WTC11 (cell line): Measurements from ENCODE around the gene MAPT. TPM values are rescaled to one million over a fixed set of nuclear protein-coding genes. Genes with fewer than 3 reads are reported as not detected.
A peak's percentile ranks its signal among the peaks of the same experiment; 100 is the strongest.

Experiments
- ATAC-seq: fragments of 200-7000 bp; cut with Tn5 transposase; 2 replicates; pipeline ENCODE4 v1.10.0; 2021; ENCODE audit warnings: mild to moderate bottlenecking, moderate library complexity
- CTCF ChIA-PET: fragments of 300-600 bp; sonication (Branson Sonifier 250); formaldehyde crosslinking; loops from one replicate; lab custom pipeline; 2021; ENCODE audit warnings: antibody characterized with exemption; lab: Charles Lee
- POLR2A ChIA-PET: fragments of 350-600 bp; sonication (Branson Sonifier 250); formaldehyde crosslinking; loops from one replicate; lab custom pipeline; 2021; ENCODE audit warnings: antibody characterized with exemption; lab: Charles Lee
- DNase-seq: peaks from one replicate; pipeline ENCODE4 v3.0.0; 2021; ENCODE audit warnings: low spot score
- H3K27ac Mint-ChIP-seq: 2 replicates; pipeline ENCODE4 v1.8.0; 2021; ENCODE audit warnings: mixed read lengths
- H3K27me3 Mint-ChIP-seq: 2 replicates; pipeline ENCODE4 v1.8.0; 2021; ENCODE audit warnings: low read depth, mild to moderate bottlenecking, moderate library complexity, mixed read lengths
- H3K36me3 Mint-ChIP-seq: 2 replicates; pipeline ENCODE4 v1.8.0; 2021; ENCODE audit warnings: mixed read lengths
- H3K4me1 Mint-ChIP-seq: 2 replicates; pipeline ENCODE4 v1.8.0; 2022; ENCODE audit warnings: mixed read lengths
- H3K4me3 Mint-ChIP-seq: 2 replicates; pipeline ENCODE4 v1.8.0; 2021; ENCODE audit warnings: mild to moderate bottlenecking, moderate library complexity, mixed read lengths
- H3K9me3 Mint-ChIP-seq: 2 replicates; pipeline ENCODE4 v1.8.0; 2021; ENCODE audit warnings: mixed read lengths
- ARID4B ChIP-seq: sonication (generic); formaldehyde crosslinking; IDR thresholded peaks from 2 replicates; pipeline ENCODE4 v1.8.0; 2023; ENCODE audit warnings: missing genetic modification reagents, mild to moderate bottlenecking, borderline replicate concordance
- ATF1 ChIP-seq: sonication (generic); formaldehyde crosslinking; IDR thresholded peaks from 2 replicates; pipeline ENCODE4 v1.8.1; 2023; ENCODE audit warnings: mild to moderate bottlenecking, moderate library complexity, missing genetic modification reagents
- ATF6 ChIP-seq: sonication (generic); formaldehyde crosslinking; IDR thresholded peaks from 2 replicates; pipeline ENCODE4 v1.8.1; 2023; ENCODE audit warnings: mild to moderate bottlenecking, missing genetic modification reagents
- CREM ChIP-seq: sonication (generic); formaldehyde crosslinking; IDR thresholded peaks from 2 replicates; pipeline ENCODE4 v1.8.1; 2022; ENCODE audit warnings: mild to moderate bottlenecking, missing genetic modification reagents, moderate library complexity
- E2F1 ChIP-seq: sonication (generic); formaldehyde crosslinking; IDR thresholded peaks from 2 replicates; pipeline ENCODE4 v1.8.0; 2022; ENCODE audit warnings: mild to moderate bottlenecking, missing genetic modification reagents
- ETV6 ChIP-seq: sonication (generic); formaldehyde crosslinking; IDR thresholded peaks from 2 replicates; pipeline ENCODE4 v1.8.1; 2022; ENCODE audit warnings: mild to moderate bottlenecking, missing genetic modification reagents
- GABPB1 ChIP-seq: sonication (generic); formaldehyde crosslinking; IDR thresholded peaks from 2 replicates; pipeline ENCODE4 v1.8.1; 2023; ENCODE audit warnings: mild to moderate bottlenecking, missing genetic modification reagents
- IRF2 ChIP-seq: sonication (generic); formaldehyde crosslinking; IDR thresholded peaks from 2 replicates; pipeline ENCODE4 v1.8.0; 2022; ENCODE audit warnings: low read depth, missing genetic modification reagents, borderline replicate concordance
- JUN ChIP-seq: sonication (generic); formaldehyde crosslinking; IDR thresholded peaks from 2 replicates; pipeline ENCODE4 v1.8.0; 2023; ENCODE audit warnings: mild to moderate bottlenecking, missing genetic modification reagents
- KAT7 ChIP-seq: sonication (generic); formaldehyde crosslinking; IDR thresholded peaks from 2 replicates; pipeline ENCODE4 v1.8.1; 2023; ENCODE audit warnings: missing genetic modification reagents, mild to moderate bottlenecking, borderline replicate concordance
- MLX ChIP-seq: sonication (generic); formaldehyde crosslinking; IDR thresholded peaks from 2 replicates; pipeline ENCODE4 v1.8.1; 2023; ENCODE audit warnings: mild to moderate bottlenecking, missing genetic modification reagents, moderate library complexity
- MXD4 ChIP-seq: fragments of 250-450 bp; sonication (Bioruptor Pico); IDR thresholded peaks from 2 replicates; pipeline ENCODE4 v1.8.0; 2021; ENCODE audit warnings: mild to moderate bottlenecking, moderate library complexity, borderline replicate concordance
- PREB ChIP-seq: sonication (generic); formaldehyde crosslinking; IDR thresholded peaks from 2 replicates; pipeline ENCODE4 v1.8.1; 2022; ENCODE audit warnings: mild to moderate bottlenecking, missing genetic modification reagents, moderate library complexity, borderline replicate concordance
- PRRX2 ChIP-seq: fragments of 250-450 bp; sonication (Bioruptor Pico); IDR thresholded peaks from 2 replicates; pipeline ENCODE4 v1.8.0; 2021; ENCODE audit warnings: mild to moderate bottlenecking
- RELA ChIP-seq: sonication (generic); formaldehyde crosslinking; IDR thresholded peaks from 2 replicates; pipeline ENCODE4 v1.8.1; 2022; ENCODE audit warnings: missing genetic modification reagents, mild to moderate bottlenecking, borderline replicate concordance
- ZBTB21 ChIP-seq: sonication (generic); formaldehyde crosslinking; IDR thresholded peaks from 2 replicates; pipeline ENCODE4 v1.8.1; 2023; ENCODE audit warnings: mild to moderate bottlenecking, missing genetic modification reagents, borderline replicate concordance
- ZNF138 ChIP-seq: sonication (generic); formaldehyde crosslinking; conservative IDR thresholded peaks from 2 replicates; pipeline ENCODE4 v1.8.1; 2022; ENCODE audit warnings: mild to moderate bottlenecking, moderate library complexity, missing genetic modification reagents
- ZNF219 ChIP-seq: sonication (generic); formaldehyde crosslinking; IDR thresholded peaks from 2 replicates; pipeline ENCODE4 v1.8.0; 2023; ENCODE audit warnings: missing genetic modification reagents, mild to moderate bottlenecking, borderline replicate concordance
- ZNF396 ChIP-seq: fragments of 250-450 bp; sonication (Bioruptor Pico); IDR thresholded peaks from 2 replicates; pipeline ENCODE4 v1.8.0; 2021; ENCODE audit warnings: mild to moderate bottlenecking, moderate library complexity, borderline replicate concordance
- total RNA-seq: library from RNA; stranded (reverse); gene quantifications from 3 replicates; pipeline ENCODE4 v1.2.3, GENCODE V29; 2021
- TF ChIP-seq, protein P1 (sequence below): sonication (generic); formaldehyde crosslinking; IDR thresholded peaks from 2 replicates; pipeline ENCODE4 v1.8.0; 2022; ENCODE audit warnings: mild to moderate bottlenecking, missing genetic modification reagents

The MAPT gene
- total RNA-seq, 1 experiment from 2014 or later = 2.2 TPM

- no peak for TF ChIP-seq ZNF396 (CRISPR knock-in tag)
- no peak for TF ChIP-seq MXD4 (CRISPR knock-in tag)
- TF ChIP-seq PRRX2 (CRISPR knock-in tag) = no peak
- TF ChIP-seq ETV6 (CRISPR knock-in tag) = no peak
- no peak for TF ChIP-seq ATF1
- no peak for TF ChIP-seq GABPB1
- TF ChIP-seq E2F1 (CRISPR knock-in tag) = no peak
- no peak for TF ChIP-seq ZNF219 (CRISPR knock-in tag)
- TF ChIP-seq MLX (CRISPR knock-in tag) = no peak
- no peak for TF ChIP-seq CREM
- no peak for TF ChIP-seq RELA (CRISPR knock-in tag)
- no peak for TF ChIP-seq ATF6 (CRISPR knock-in tag)
These were observed 6.0 kb upstream of the MAPT start (continued) for GRCh38 chr17:45888392-45888791.

- ATAC-seq (peak; percentile 35; the same call in 1 of the 2 replicates), DNase-seq (peak; percentile 34)
- ChIA-PET CTCF (no interaction called here), POLR2A (no interaction called here)
- H3K27ac Mint-ChIP-seq = no peak overlapping the region
- no peaks in the 10 kb centered on the region for H3K36me3 Mint-ChIP-seq
- peaks cover 39% of the 10 kb centered on the region for H3K27me3 Mint-ChIP-seq
- no peak overlapping the region for H3K4me3 Mint-ChIP-seq
- TF ChIP-seq ZNF396 (CRISPR knock-in tag) (no peak), IRF2 (no peak), ZNF138 (CRISPR knock-in tag) (no peak), PREB (CRISPR knock-in tag) (no peak), ATF1 (no peak)
- TF ChIP-seq, protein P1, sequence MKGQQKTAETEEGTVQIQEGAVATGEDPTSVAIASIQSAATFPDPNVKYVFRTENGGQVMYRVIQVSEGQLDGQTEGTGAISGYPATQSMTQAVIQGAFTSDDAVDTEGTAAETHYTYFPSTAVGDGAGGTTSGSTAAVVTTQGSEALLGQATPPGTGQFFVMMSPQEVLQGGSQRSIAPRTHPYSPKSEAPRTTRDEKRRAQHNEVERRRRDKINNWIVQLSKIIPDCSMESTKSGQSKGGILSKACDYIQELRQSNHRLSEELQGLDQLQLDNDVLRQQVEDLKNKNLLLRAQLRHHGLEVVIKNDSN (CRISPR knock-in tag) = no peak
- peaks cover 3% of the 10 kb centered on the region; the same call in 1 of the 2 replicates for H3K4me1 Mint-ChIP-seq
- H3K9me3 Mint-ChIP-seq = no peaks in the 10 kb centered on the region
These were observed 4.8 kb upstream of the MAPT start for GRCh38 chr17:45889579-45889978.

- H3K27me3 Mint-ChIP-seq = peaks cover 80% of the 10 kb centered on the region
- H3K4me3 Mint-ChIP-seq = peak overlapping the region; percentile 63
- DNase-seq (no peak), ATAC-seq (no peak)
- H3K27ac Mint-ChIP-seq = no peak overlapping the region
- peaks cover 18% of the 10 kb centered on the region for H3K4me1 Mint-ChIP-seq
- H3K9me3 Mint-ChIP-seq = no peaks in the 10 kb centered on the region
- H3K36me3 Mint-ChIP-seq = no peaks in the 10 kb centered on the region
- POLR2A ChIA-PET = no interaction called here
- CTCF ChIA-PET = interaction anchor here (0.6 to 2.6 kb wide), 18 partner anchors 11 to 253 kb away, joined by 3 to 20 read pairs (median 5); no protein-coding TSS in a partner anchor
- no peak for TF ChIP-seq KAT7 (CRISPR knock-in tag)
- no peak for TF ChIP-seq ARID4B (CRISPR knock-in tag)
- no peak for TF ChIP-seq JUN (CRISPR knock-in tag)
- TF ChIP-seq ZBTB21 (CRISPR knock-in tag) = no peak
- no peak for TF ChIP-seq IRF2
These were observed 681 bp upstream of the MAPT start for GRCh38 chr17:45893725-45894021.
